HL-60 (cell line): ENCODE results near the gene ACOT9.

Experiments used
- POLR2AphosphoS5 ChIP-seq: IDR thresholded peaks from 2 replicates; pipeline ENCODE4 v1.6.1; 2012; ENCODE audit warnings: low read depth
- SPI1 ChIP-seq: IDR thresholded peaks from 2 replicates; pipeline ENCODE4 v1.6.1; 2012; ENCODE audit warnings: low read depth, mild to moderate bottlenecking, borderline replicate concordance
- TF ChIP-seq, protein P1 (sequence below): IDR thresholded peaks from one replicate; pipeline ENCODE4 v1.5.1; 2011; ENCODE audit warnings: low read length, control low read depth, inconsistent platforms; ENCODE audit not compliant: insufficient read depth
- TF ChIP-seq, protein P2 (sequence below): IDR thresholded peaks from 2 replicates; pipeline ENCODE4 v1.6.1; 2012; ENCODE audit warnings: low read depth; ENCODE audit not compliant: insufficient replicate concordance

DNA sequence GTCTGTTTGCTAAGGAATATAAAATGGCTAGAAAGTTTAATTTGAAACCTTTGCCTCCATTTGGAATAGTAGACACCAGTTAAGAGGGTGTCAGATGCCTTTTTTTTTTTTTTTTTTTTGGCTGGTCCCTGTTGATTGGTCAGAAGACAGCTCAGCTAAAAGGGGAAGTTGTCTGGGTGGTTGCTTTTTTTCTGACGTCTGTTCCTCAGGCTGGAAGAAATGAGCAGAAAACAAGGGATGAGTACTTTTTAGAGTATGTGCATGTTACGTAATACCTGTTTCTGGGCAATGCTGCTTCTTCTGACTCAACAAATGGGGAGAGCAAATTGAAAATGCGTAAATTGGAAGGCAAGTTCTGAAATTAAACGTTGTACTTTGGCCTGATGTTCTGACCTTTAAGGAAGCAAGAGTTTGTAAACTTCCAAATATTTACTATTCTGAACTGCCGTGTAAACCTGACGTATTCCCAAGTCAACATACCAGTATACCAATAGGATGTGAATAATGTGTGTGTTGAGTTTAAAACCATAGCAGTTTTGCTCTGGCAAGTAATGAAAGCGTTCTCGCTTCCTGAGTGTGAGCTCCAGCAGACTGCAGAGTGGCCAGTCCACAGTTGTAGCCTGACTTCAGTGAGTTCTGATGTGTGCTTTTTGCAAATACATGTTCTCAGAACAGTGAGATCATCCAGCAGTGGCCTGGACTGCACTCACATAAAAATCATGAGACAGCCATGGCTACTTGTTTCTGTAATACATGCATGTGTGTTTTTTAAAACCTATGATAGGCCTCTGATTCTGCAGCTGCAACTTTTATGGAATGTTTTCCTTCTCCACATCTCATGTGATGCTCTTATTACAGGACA lies 41.6 kb upstream of the ACOT9 start:
- TF ChIP-seq POLR2AphosphoS5 = no peak
- TF ChIP-seq, protein P1, sequence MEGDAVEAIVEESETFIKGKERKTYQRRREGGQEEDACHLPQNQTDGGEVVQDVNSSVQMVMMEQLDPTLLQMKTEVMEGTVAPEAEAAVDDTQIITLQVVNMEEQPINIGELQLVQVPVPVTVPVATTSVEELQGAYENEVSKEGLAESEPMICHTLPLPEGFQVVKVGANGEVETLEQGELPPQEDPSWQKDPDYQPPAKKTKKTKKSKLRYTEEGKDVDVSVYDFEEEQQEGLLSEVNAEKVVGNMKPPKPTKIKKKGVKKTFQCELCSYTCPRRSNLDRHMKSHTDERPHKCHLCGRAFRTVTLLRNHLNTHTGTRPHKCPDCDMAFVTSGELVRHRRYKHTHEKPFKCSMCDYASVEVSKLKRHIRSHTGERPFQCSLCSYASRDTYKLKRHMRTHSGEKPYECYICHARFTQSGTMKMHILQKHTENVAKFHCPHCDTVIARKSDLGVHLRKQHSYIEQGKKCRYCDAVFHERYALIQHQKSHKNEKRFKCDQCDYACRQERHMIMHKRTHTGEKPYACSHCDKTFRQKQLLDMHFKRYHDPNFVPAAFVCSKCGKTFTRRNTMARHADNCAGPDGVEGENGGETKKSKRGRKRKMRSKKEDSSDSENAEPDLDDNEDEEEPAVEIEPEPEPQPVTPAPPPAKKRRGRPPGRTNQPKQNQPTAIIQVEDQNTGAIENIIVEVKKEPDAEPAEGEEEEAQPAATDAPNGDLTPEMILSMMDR = no peak
- no peak for TF ChIP-seq SPI1
- TF ChIP-seq, protein P2, sequence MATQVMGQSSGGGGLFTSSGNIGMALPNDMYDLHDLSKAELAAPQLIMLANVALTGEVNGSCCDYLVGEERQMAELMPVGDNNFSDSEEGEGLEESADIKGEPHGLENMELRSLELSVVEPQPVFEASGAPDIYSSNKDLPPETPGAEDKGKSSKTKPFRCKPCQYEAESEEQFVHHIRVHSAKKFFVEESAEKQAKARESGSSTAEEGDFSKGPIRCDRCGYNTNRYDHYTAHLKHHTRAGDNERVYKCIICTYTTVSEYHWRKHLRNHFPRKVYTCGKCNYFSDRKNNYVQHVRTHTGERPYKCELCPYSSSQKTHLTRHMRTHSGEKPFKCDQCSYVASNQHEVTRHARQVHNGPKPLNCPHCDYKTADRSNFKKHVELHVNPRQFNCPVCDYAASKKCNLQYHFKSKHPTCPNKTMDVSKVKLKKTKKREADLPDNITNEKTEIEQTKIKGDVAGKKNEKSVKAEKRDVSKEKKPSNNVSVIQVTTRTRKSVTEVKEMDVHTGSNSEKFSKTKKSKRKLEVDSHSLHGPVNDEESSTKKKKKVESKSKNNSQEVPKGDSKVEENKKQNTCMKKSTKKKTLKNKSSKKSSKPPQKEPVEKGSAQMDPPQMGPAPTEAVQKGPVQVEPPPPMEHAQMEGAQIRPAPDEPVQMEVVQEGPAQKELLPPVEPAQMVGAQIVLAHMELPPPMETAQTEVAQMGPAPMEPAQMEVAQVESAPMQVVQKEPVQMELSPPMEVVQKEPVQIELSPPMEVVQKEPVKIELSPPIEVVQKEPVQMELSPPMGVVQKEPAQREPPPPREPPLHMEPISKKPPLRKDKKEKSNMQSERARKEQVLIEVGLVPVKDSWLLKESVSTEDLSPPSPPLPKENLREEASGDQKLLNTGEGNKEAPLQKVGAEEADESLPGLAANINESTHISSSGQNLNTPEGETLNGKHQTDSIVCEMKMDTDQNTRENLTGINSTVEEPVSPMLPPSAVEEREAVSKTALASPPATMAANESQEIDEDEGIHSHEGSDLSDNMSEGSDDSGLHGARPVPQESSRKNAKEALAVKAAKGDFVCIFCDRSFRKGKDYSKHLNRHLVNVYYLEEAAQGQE = no peak
